CD4-positive, alpha-beta T cell (primary cell): Measurements from ENCODE around the gene SMARCD1. TPM values are rescaled to one million over a fixed set of nuclear protein-coding genes. Genes with fewer than 3 reads are reported as not detected.

Experiments used
- ATAC-seq: fragments of 200-7000 bp; cut with Tn5 transposase; one replicate; pipeline ENCODE4 v1.10.0; 2022; ENCODE audit warnings: mild to moderate bottlenecking; ENCODE audit not compliant: poor library complexity
- CTCF ChIA-PET: fragments of 350-600 bp; sonication (Branson Sonifier 250); formaldehyde crosslinking; loops from one replicate; lab custom pipeline; 2021; ENCODE audit warnings: antibody characterized with exemption, inconsistent platforms; lab: Charles Lee
- POLR2A ChIA-PET: fragments of 350-600 bp; sonication (Branson Sonifier 250); formaldehyde crosslinking; loops from one replicate; lab custom pipeline; 2021; ENCODE audit warnings: antibody characterized with exemption, inconsistent platforms; lab: Charles Lee
- DNase-seq, 14 experiments: peaks; one replicate each; pipeline ENCODE4 v3.0.0-alpha.2; 2013 to 2020; ENCODE audit warnings: mixed read lengths in 2 of 14
- H3K27ac ChIP-seq, 2 donors: one replicate each; pipeline versions ENCODE4 v1.5.1 to v1.7.0; 2013; ENCODE audit warnings: low read length in 2 of 2, low read depth in 1 of 2, mild to moderate bottlenecking in 1 of 2
- H3K27me3 ChIP-seq, 2 experiments: 1 replicate in 1 of 2; 2 replicates in 1 of 2; pipeline versions ENCODE4 v1.6.1 to v1.7.0; 2013; ENCODE audit warnings: low read length in 2 of 2, control low read depth in 1 of 2, mild to moderate bottlenecking in 1 of 2, moderate library complexity in 1 of 2; ENCODE audit not compliant: insufficient read depth in 2 of 2, control insufficient read depth in 1 of 2
- H3K36me3 ChIP-seq: one replicate; pipeline ENCODE4 v1.6.1; 2013; ENCODE audit warnings: low read length, control low read depth; ENCODE audit not compliant: insufficient read depth
- H3K4me1 ChIP-seq: one replicate; pipeline ENCODE4 v1.6.1; 2013; ENCODE audit warnings: low read length, control low read depth; ENCODE audit not compliant: insufficient read depth
- H3K4me3 ChIP-seq: one replicate; pipeline ENCODE4 v1.5.1; 2013; ENCODE audit warnings: mild to moderate bottlenecking, low read length, moderate library complexity
- H3K9me3 ChIP-seq, 2 experiments: 1 replicate in 1 of 2; 2 replicates in 1 of 2; pipeline versions ENCODE4 v1.6.1 to v1.7.0; 2013; ENCODE audit warnings: low read length in 2 of 2, mild to moderate bottlenecking in 2 of 2, control low read depth in 1 of 2, moderate library complexity in 1 of 2; ENCODE audit not compliant: control insufficient read depth in 1 of 2, insufficient read depth in 1 of 2
- H3K27ac Mint-ChIP-seq: one replicate; pipeline ENCODE4 v1.8.0; 2020; ENCODE audit warnings: mixed read lengths
- H3K27me3 Mint-ChIP-seq: one replicate; pipeline ENCODE4 v1.8.0; 2021; ENCODE audit warnings: mixed read lengths
- H3K36me3 Mint-ChIP-seq: one replicate; pipeline ENCODE4 v1.8.0; 2021; ENCODE audit warnings: low read depth, mixed read lengths
- H3K4me1 Mint-ChIP-seq: one replicate; pipeline ENCODE4 v1.8.0; 2021; ENCODE audit warnings: low read depth, mixed read lengths
- H3K4me3 Mint-ChIP-seq: one replicate; pipeline ENCODE4 v1.8.0; 2020; ENCODE audit warnings: mild to moderate bottlenecking, mixed read lengths
- H3K9me3 Mint-ChIP-seq: one replicate; pipeline ENCODE4 v1.8.0; 2020; ENCODE audit warnings: mixed read lengths
- intact Hi-C, 2 experiments: fragments of 100-400 bp; cut with DNase I in 1 of 2; cut with micrococcal nuclease in 1 of 2; formaldehyde crosslinking; loops; one replicate each; pipeline versions ENCODE4 v1.15.1 to v1.9.0; 2023 to 2025; cut with DNase I, micrococcal nuclease
- total RNA-seq, 174 experiments: library from RNA in 2 of 174; stranded (reverse) in 2 of 174; gene quantifications; one replicate each; pipeline ENCODE4 v1.2.3 and lab custom pipeline; 2021 to 2026
- TF ChIP-seq, protein P1 (sequence below): fragments of 200-600 bp; IDR thresholded peaks from one replicate; pipeline ENCODE4 v1.8.0; 2022; ENCODE audit warnings: antibody characterized with exemption, mild to moderate bottlenecking

Gene SMARCD1
- total RNA-seq, 2 experiments from 2014 or later, result 78.9 to 80.0 TPM

DNA sequence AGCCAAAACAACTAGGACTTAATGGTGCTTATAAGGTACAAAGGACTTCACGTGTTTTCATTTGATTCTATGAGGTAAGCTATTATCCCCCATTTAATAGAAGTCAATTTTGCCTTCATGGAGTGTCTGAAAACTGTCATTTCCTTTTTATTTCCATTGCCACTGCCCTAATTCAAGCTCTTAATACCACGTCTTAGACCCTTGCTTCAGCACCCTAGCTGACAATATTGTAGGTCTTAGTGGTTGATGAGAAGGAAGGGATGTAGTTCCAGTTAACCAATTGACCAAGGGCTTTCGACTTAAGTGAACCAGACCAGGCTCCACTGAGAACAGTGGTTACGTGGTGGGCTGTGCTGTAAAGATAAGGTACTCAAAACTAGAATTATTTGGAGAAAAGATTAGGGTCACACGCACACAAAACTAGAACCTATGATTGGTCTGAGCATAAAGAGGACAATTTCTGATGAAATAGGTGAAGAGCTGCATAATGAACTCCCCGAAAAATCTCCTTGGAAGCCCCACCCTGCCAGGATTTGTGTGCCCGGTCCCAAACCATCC, 37.4 kb upstream of the SMARCD1 start:
- ATAC-seq, result no peak
- intact Hi-C loops, result no loop called here

DNA sequence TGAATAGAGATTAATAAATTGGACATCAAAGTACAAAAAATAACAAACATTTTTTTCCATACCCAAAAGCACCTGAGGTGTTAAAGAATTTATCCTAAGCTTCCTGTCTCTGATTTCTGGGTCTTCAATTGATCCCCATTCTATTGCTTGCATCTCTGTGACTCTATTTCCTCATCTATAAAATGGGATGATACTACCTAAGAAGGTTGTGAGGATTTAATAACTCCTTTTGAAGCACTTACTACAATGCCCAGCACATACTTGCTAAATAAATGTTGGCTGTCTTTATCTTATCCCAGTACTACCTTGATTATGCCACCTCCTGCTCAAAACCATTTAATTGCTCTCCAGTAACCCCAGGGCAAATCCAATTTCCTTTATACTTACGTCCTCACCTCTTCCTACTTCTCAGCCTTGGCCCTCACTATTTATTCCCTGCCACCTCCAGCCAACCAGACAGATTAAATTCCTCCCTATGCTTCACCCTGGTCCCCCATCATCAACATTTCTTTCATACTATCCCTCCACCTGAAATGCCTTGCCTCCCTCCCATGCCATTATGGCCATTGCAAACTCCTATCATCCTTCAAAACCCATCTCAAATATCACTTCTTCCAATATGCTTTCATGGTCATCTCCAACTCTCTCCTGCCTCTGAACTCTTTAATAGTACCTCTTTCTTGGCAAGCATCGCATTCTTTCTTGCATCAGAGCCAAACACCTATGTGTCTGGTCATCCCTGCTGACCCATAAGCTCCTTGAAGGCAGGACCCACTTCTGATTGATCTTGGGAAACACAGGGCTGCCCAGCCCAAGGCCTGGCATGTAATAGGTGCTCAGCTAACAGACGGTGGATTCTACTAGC, 35.7 kb upstream of the SMARCD1 start:
- Mint-ChIP-seq H3K4me1 (no peaks in the 10 kb centered on the region), H3K4me3 (no peak overlapping the region), H3K27me3 (peaks cover 67% of the 10 kb centered on the region), H3K9me3 (no peaks in the 10 kb centered on the region), H3K36me3 (no peaks in the 10 kb centered on the region), H3K27ac (no peak overlapping the region)
- DNase-seq (no peak), ATAC-seq (no peak)
- H3K4me1 ChIP-seq, result peaks cover 4% of the 10 kb centered on the region
- H3K27me3 ChIP-seq, result peaks cover 29 to 41% of the 10 kb centered on the region in 2 experiments
- peaks cover 0 to 3% of the 10 kb centered on the region in 2 experiments for H3K9me3 ChIP-seq
- no peak overlapping the region for H3K27ac ChIP-seq
- POLR2A ChIA-PET, result no interaction called here
- TF ChIP-seq, protein P1, sequence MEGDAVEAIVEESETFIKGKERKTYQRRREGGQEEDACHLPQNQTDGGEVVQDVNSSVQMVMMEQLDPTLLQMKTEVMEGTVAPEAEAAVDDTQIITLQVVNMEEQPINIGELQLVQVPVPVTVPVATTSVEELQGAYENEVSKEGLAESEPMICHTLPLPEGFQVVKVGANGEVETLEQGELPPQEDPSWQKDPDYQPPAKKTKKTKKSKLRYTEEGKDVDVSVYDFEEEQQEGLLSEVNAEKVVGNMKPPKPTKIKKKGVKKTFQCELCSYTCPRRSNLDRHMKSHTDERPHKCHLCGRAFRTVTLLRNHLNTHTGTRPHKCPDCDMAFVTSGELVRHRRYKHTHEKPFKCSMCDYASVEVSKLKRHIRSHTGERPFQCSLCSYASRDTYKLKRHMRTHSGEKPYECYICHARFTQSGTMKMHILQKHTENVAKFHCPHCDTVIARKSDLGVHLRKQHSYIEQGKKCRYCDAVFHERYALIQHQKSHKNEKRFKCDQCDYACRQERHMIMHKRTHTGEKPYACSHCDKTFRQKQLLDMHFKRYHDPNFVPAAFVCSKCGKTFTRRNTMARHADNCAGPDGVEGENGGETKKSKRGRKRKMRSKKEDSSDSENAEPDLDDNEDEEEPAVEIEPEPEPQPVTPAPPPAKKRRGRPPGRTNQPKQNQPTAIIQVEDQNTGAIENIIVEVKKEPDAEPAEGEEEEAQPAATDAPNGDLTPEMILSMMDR, result no peak
- no peak overlapping the region for H3K4me3 ChIP-seq
- CTCF ChIA-PET, result no interaction called here
- intact Hi-C loops, result no loop called here
- no peaks in the 10 kb centered on the region for H3K36me3 ChIP-seq

More for the DNA sequence above, 37.4 kb upstream of the SMARCD1 start:
- H3K27ac ChIP-seq, result no peak overlapping the region
- no peaks in the 10 kb centered on the region for H3K36me3 Mint-ChIP-seq
- H3K4me3 Mint-ChIP-seq, result no peak overlapping the region
- POLR2A ChIA-PET, result no interaction called here
- no peak for DNase-seq
- H3K36me3 ChIP-seq, result no peaks in the 10 kb centered on the region
- TF ChIP-seq, protein P1, result no peak
- peaks cover 4% of the 10 kb centered on the region for H3K4me1 ChIP-seq
- H3K27me3 Mint-ChIP-seq, result peaks cover 53% of the 10 kb centered on the region
- CTCF ChIA-PET, result interaction anchor here (1.2 kb wide), 1 partner anchor 9 kb away, joined by 6 read pairs; no protein-coding TSS in a partner anchor
- H3K9me3 Mint-ChIP-seq, result no peaks in the 10 kb centered on the region
- H3K9me3 ChIP-seq, result peaks cover 0 to 3% of the 10 kb centered on the region in 2 experiments
- H3K27ac Mint-ChIP-seq, result no peak overlapping the region
- no peaks in the 10 kb centered on the region for H3K4me1 Mint-ChIP-seq
- peaks cover 24 to 32% of the 10 kb centered on the region in 2 experiments for H3K27me3 ChIP-seq
- H3K4me3 ChIP-seq, result no peak overlapping the region

DNA sequence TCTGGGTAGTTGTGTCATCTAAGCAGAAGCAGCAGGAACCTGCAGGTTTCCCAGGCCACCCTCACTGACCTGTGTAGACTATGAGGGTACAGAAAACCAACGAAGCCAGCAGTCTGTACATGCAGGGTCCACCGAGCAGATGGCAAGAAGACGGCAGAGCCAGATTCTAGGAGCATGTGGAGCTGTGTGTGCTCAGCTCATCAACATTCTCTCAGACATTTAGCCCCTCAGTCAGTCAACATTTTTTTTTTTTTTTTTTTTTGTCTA, 35.1 kb upstream of the SMARCD1 start:
- ChIA-PET CTCF (no interaction called here), POLR2A (no interaction called here)
- Histone ChIP-seq H3K9me3 (peaks cover 0 to 3% of the 10 kb centered on the region in 2 experiments), H3K27ac (no peak overlapping the region), H3K36me3 (no peaks in the 10 kb centered on the region), H3K27me3 (peaks cover 29 to 41% of the 10 kb centered on the region in 2 experiments), H3K4me3 (no peak overlapping the region), H3K4me1 (peaks cover 4% of the 10 kb centered on the region)
- Mint-ChIP-seq H3K4me3 (no peak overlapping the region), H3K9me3 (no peaks in the 10 kb centered on the region), H3K27me3 (peaks cover 67% of the 10 kb centered on the region), H3K4me1 (no peaks in the 10 kb centered on the region), H3K27ac (no peak overlapping the region), H3K36me3 (no peaks in the 10 kb centered on the region)
- no peak for DNase-seq
- intact Hi-C loops, result no loop called here
- no peak for ATAC-seq
- TF ChIP-seq, protein P1, result no peak
